ENCODE data around the gene PRKAR1A.

Gene PRKAR1A

GRCh38 chr17:68568581-68568980 lies 56.4 kb downstream of the PRKAR1A start:
- DNase-seq (ENCODE audit: low read depth), result no peak
- no peak overlapping the region for H3K4me3 ChIP-seq (replicated peaks; ENCODE audit: low read depth, low read length)
- TF ChIP-seq CTCF (IDR thresholded peaks at IDR 0.05; ENCODE audit: low read length, missing control alignments), result no peak

GRCh38 chr17:68569346-68569745 lies 57.1 kb downstream of the PRKAR1A start:
- no peak for DNase-seq (ENCODE audit: low read depth)
- no peak for TF ChIP-seq CTCF (IDR thresholded peaks at IDR 0.05; ENCODE audit: low read length, missing control alignments)
- H3K4me3 ChIP-seq (replicated peaks; ENCODE audit: low read depth, low read length), result no peak overlapping the region

- no peak for DNase-seq (ENCODE audit: low read depth)
- no peak for TF ChIP-seq CTCF (IDR thresholded peaks at IDR 0.05; ENCODE audit: low read length, missing control alignments)
- no peak overlapping the region for H3K4me3 ChIP-seq (replicated peaks; ENCODE audit: low read depth, low read length)
Measured at GRCh38 chr17:68570526-68570925, 58.3 kb downstream of the PRKAR1A start.

GRCh38 chr17:68572138-68572842 lies 60.1 kb downstream of the PRKAR1A start:
- no peak for DNase-seq (ENCODE audit: low read depth)
- no peak overlapping the region for H3K4me3 ChIP-seq (replicated peaks; ENCODE audit: low read depth, low read length)
- TF ChIP-seq CTCF (IDR thresholded peaks at IDR 0.05; ENCODE audit: low read length, missing control alignments), result no peak

- H3K4me3 ChIP-seq (replicated peaks; ENCODE audit: low read depth, low read length), result no peak overlapping the region
- no peak for TF ChIP-seq CTCF (IDR thresholded peaks at IDR 0.05; ENCODE audit: low read length, missing control alignments)
- no peak for DNase-seq (ENCODE audit: low read depth)
Measured at GRCh38 chr17:68573338-68573737, 61.1 kb downstream of the PRKAR1A start.

GRCh38 chr17:68576137-68576536 lies 63.9 kb downstream of the PRKAR1A start:
- DNase-seq (ENCODE audit: low read depth), result no peak
- no peak overlapping the region for H3K4me3 ChIP-seq (replicated peaks; ENCODE audit: low read depth, low read length)
- no peak for TF ChIP-seq CTCF (IDR thresholded peaks at IDR 0.05; ENCODE audit: low read length, missing control alignments)
